ENCODE results near the gene SLIT3.

DNA sequence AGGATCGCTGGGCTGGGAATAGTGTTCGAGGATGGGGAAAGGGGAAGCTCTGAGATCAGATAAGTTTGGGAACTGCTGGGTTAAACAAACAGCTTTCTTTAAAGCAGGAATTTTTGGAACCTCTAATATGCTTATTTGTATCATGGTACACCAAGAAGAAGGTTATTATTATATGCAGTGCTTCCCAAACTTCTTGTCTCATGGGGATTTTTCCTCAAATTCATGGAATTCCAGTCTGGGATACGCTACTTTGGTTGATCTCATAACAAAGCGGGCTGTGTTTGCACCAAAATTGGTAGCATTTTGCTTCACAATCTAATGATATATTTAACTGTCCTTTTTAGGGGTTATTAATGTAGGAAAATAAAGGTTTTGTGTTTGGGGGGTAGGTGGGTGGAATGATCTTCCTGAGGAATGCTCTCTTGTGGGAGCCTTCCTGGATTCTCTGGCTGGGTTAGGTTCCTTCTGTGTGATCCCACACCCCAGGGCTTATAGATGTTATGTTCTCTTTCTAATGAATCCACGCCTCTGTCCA, 605.6 kb downstream of the SLIT3 start:
- TF ChIP-seq, protein P1, sequence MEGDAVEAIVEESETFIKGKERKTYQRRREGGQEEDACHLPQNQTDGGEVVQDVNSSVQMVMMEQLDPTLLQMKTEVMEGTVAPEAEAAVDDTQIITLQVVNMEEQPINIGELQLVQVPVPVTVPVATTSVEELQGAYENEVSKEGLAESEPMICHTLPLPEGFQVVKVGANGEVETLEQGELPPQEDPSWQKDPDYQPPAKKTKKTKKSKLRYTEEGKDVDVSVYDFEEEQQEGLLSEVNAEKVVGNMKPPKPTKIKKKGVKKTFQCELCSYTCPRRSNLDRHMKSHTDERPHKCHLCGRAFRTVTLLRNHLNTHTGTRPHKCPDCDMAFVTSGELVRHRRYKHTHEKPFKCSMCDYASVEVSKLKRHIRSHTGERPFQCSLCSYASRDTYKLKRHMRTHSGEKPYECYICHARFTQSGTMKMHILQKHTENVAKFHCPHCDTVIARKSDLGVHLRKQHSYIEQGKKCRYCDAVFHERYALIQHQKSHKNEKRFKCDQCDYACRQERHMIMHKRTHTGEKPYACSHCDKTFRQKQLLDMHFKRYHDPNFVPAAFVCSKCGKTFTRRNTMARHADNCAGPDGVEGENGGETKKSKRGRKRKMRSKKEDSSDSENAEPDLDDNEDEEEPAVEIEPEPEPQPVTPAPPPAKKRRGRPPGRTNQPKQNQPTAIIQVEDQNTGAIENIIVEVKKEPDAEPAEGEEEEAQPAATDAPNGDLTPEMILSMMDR (conservative IDR thresholded peaks at IDR 0.05; ENCODE audit: low read length) = no peak
- TF ChIP-seq EZH2phosphoT487 (IDR thresholded peaks at IDR 0.05; ENCODE audit: borderline replicate concordance) = no peak

Data from Loucy (cell line).